Esophagus muscularis mucosa (tissue), 4 donors: ENCODE measurements around the gene HNRNPA0.

Source experiments
- CTCF ChIP-seq, 3 experiments: fragments of 200-600 bp in 2 of 3; fragments of 450-650 bp in 1 of 3; sonication (generic) in 2 of 3; IDR thresholded peaks; one replicate each; pipeline ENCODE4 v1.5.1; 2017 to 2019; ENCODE audit warnings: antibody characterized with exemption in 3 of 3, mild to moderate bottlenecking in 2 of 3, moderate library complexity in 1 of 3
- EP300 ChIP-seq: sonication (generic); formaldehyde crosslinking; IDR thresholded peaks from one replicate; pipeline ENCODE4 v1.6.1; 2017; ENCODE audit warnings: antibody characterized with exemption
- POLR2A ChIP-seq: fragments of 450-650 bp; IDR thresholded peaks from one replicate; pipeline ENCODE4 v1.6.1; 2017; ENCODE audit warnings: antibody characterized with exemption, moderate library complexity, mild to moderate bottlenecking, low read depth
- POLR2AphosphoS5 ChIP-seq, 2 donors: sonication (generic); formaldehyde crosslinking; IDR thresholded peaks; one replicate each; pipeline ENCODE4 v1.6.1; 2017; ENCODE audit warnings: antibody characterized with exemption in 2 of 2

- TF ChIP-seq CTCF (IDR thresholded peaks at IDR 0.05) (peak in 2 of 3 experiments; percentile 10 to 12), POLR2AphosphoS5 (IDR thresholded peaks at IDR 0.05) (peak; percentile 97 to 99), POLR2A (peak; percentile 96), EP300 (no peak)
Measured at GRCh38 chr5:137754188-137754960, at the start of gene HNRNPA0.
